Endothelial cell of umbilical vein (primary cell): ENCODE results near the gene ING2. TPM values are rescaled to one million over a fixed set of nuclear protein-coding genes. Genes with fewer than 3 reads are reported as not detected.

Experiments used
- BruUV-seq: library from RNA; stranded (reverse); fragments of 400-500 nt; replicated peaks from 2 replicates; lab custom pipeline; 2021; lab: Mats Ljungman, UMichigan
- CTCF ChIA-PET: fragments of 300-600, 350-600 bp; sonication (Branson Sonifier 250); formaldehyde crosslinking; loops from one replicate; lab custom pipeline; 2021; ENCODE audit warnings: antibody characterized with exemption, inconsistent platforms; lab: Charles Lee
- POLR2A ChIA-PET: fragments of 300-600, 350-600 bp; sonication (Branson Sonifier 250); formaldehyde crosslinking; loops from one replicate; lab custom pipeline; 2021; ENCODE audit warnings: antibody characterized with exemption, inconsistent platforms; lab: Charles Lee
- DNase-seq: peaks from one replicate; pipeline ENCODE4 v3.0.0-alpha.2; 2011; ENCODE audit warnings: low read depth, low spot score
- FAIRE-seq: peaks from 2 replicates; lab custom pipeline; 2011; peaks lifted over from hg19 to GRCh38; lab: Jason Lieb, UNC
- H2AFZ ChIP-seq: 2 replicates; pipeline ENCODE4 v1.6.0; 2012; ENCODE audit warnings: low read depth, low read length, control low read depth, inconsistent platforms
- H3K27ac ChIP-seq: 2 replicates; pipeline ENCODE4 v1.5.1; 2011; ENCODE audit warnings: low read depth, mild to moderate bottlenecking, control low read depth, low read length, moderate library complexity; ENCODE audit not compliant: insufficient read depth
- H3K27me3 ChIP-seq, 2 experiments: 2 replicates each; pipeline versions ENCODE4 v1.6.0 to v1.6.1; 2011; ENCODE audit warnings: low read length in 2 of 2, mixed read lengths in 1 of 2; ENCODE audit not compliant: control insufficient read depth in 2 of 2, insufficient read depth in 2 of 2
- H3K36me3 ChIP-seq, 2 experiments: 2 replicates in 1 of 2; 3 replicates in 1 of 2; pipeline ENCODE4 v1.5.1; 2011; ENCODE audit warnings: low read length in 2 of 2, mild to moderate bottlenecking in 1 of 2, moderate library complexity in 1 of 2; ENCODE audit not compliant: control insufficient read depth in 2 of 2, insufficient read depth in 2 of 2; ENCODE audit errors: extremely low read depth in 1 of 2
- H3K4me1 ChIP-seq: 3 replicates; pipeline ENCODE4 v1.5.1; 2011; ENCODE audit warnings: mild to moderate bottlenecking, low read length; ENCODE audit not compliant: control insufficient read depth, insufficient read depth; ENCODE audit errors: extremely low read depth
- H3K4me2 ChIP-seq: 2 replicates; pipeline ENCODE4 v1.6.1; 2011; ENCODE audit warnings: low read length, control low read depth, mixed read lengths; ENCODE audit not compliant: insufficient read depth
- H3K4me3 ChIP-seq, 3 experiments: fragments of 200-600 bp in 1 of 3; sonication (generic), shearing (Covaris generic) in 1 of 3; replicated peaks in 1 of 3; 2 replicates each; pipeline ENCODE4 v1.5.1; 2011 to 2016; ENCODE audit warnings: control low read depth in 3 of 3, low read length in 3 of 3, mild to moderate bottlenecking in 2 of 3, inconsistent platforms in 1 of 3, low read depth in 1 of 3, moderate library complexity in 1 of 3; ENCODE audit not compliant: insufficient read depth in 1 of 3
- H3K79me2 ChIP-seq: 2 replicates; pipeline ENCODE4 v1.6.0; 2012; ENCODE audit warnings: low read length, inconsistent platforms; ENCODE audit not compliant: control insufficient read depth, insufficient read depth
- H3K9ac ChIP-seq: replicated peaks from 2 replicates; pipeline ENCODE3; 2011; ENCODE audit warnings: low read length, control low read depth; ENCODE audit not compliant: insufficient read depth; ENCODE audit errors: extremely low read depth
- H3K9me1 ChIP-seq: replicated peaks from 3 replicates; pipeline ENCODE4 v1.6.0; 2011; ENCODE audit warnings: mild to moderate bottlenecking, low read length; ENCODE audit not compliant: control insufficient read depth, insufficient read depth; ENCODE audit errors: extremely low read depth
- H3K9me3 ChIP-seq: replicated peaks from 2 replicates; pipeline ENCODE4 v1.5.1; 2012; ENCODE audit warnings: low read length, inconsistent platforms; ENCODE audit not compliant: control insufficient read depth, insufficient read depth
- H4K20me1 ChIP-seq: replicated peaks from 2 replicates; pipeline ENCODE3; 2011; ENCODE audit warnings: mild to moderate bottlenecking, low read length; ENCODE audit not compliant: control insufficient read depth, insufficient read depth; ENCODE audit errors: extremely low read depth
- CTCF ChIP-seq, 2 donors: IDR thresholded peaks; 1 replicate in 1 of 2; 2 replicates in 1 of 2; pipeline ENCODE4 v1.5.1; 2011; ENCODE audit warnings: low read length in 2 of 2, mild to moderate bottlenecking in 2 of 2, moderate library complexity in 2 of 2, control low read depth in 1 of 2, inconsistent platforms in 1 of 2, low read depth in 1 of 2; ENCODE audit not compliant: insufficient read depth in 1 of 2; ENCODE audit errors: extremely low read depth in 1 of 2
- EZH2 ChIP-seq: IDR thresholded peaks from 2 replicates; pipeline ENCODE4 v1.6.1; 2012; ENCODE audit warnings: borderline replicate concordance, low read depth, mild to moderate bottlenecking, moderate library complexity, low read length, inconsistent platforms; ENCODE audit not compliant: severe bottlenecking
- FOS ChIP-seq: IDR thresholded peaks from 2 replicates; pipeline ENCODE4 v1.6.1; 2011; ENCODE audit warnings: mild to moderate bottlenecking, low read length, moderate library complexity, borderline replicate concordance; ENCODE audit not compliant: insufficient read depth
- GATA2 ChIP-seq: IDR thresholded peaks from 2 replicates; pipeline ENCODE4 v1.7.0; 2011; ENCODE audit warnings: low read depth, mild to moderate bottlenecking, moderate library complexity, mixed read lengths, low read length; ENCODE audit not compliant: insufficient read length, insufficient read depth
- JUN ChIP-seq: IDR thresholded peaks from 2 replicates; pipeline ENCODE4 v1.6.1; 2011; ENCODE audit warnings: borderline replicate concordance, low read depth; ENCODE audit not compliant: insufficient read length, insufficient read depth
- MAX ChIP-seq: IDR thresholded peaks from 2 replicates; pipeline ENCODE4 v1.6.1; 2011; ENCODE audit not compliant: insufficient read depth, insufficient read length
- MYC ChIP-seq: IDR thresholded peaks from one replicate; pipeline ENCODE4 v1.6.1; 2011; ENCODE audit warnings: mild to moderate bottlenecking, low read depth, low read length
- POLR2A ChIP-seq: IDR thresholded peaks from 2 replicates; pipeline ENCODE4 v1.6.1; 2012; ENCODE audit warnings: low read depth, mild to moderate bottlenecking, control low read depth, low read length
- POLR2AphosphoS5 ChIP-seq: IDR thresholded peaks from 2 replicates; pipeline ENCODE4 v1.6.1; 2012; ENCODE audit warnings: low read depth, mild to moderate bottlenecking, control low read depth, low read length, moderate library complexity; ENCODE audit not compliant: insufficient read depth
- dilution Hi-C: fragments of 300-500 bp; cut with MboI; formaldehyde crosslinking; loops from one replicate; pipeline ENCODE4 v1.15.0; 2019; ENCODE audit warnings: low sequenced_read_pairs; ENCODE audit not compliant: extremely low pct_ligation_motif_present
- intact Hi-C: fragments of 100-400 bp; cut with micrococcal nuclease; formaldehyde crosslinking; loops from one replicate; pipeline ENCODE4 v1.10.0; 2022
- polyA plus RNA-seq, 4 experiments: library from polyadenylated mRNA; depleted of rRNA in 3 of 4; stranded (reverse) in 3 of 4; unstranded in 1 of 4; fragments of >200 nt; gene quantifications; 2 replicates each; pipeline versions ENCODE4 v1.2.1 to v1.2.3, GENCODE V29; 2011 to 2012; ENCODE audit warnings: missing spikeins in 1 of 4
- total RNA-seq: library from RNA; stranded (reverse); gene quantifications from 2 replicates; pipeline ENCODE4 v1.2.3, GENCODE V29; 2021

ING2 gene
- total and polyA plus RNA-seq, 2 donors (not counting 3 experiments of a cell fraction or from before 2014, with no cell fraction given), result 2.7 to 8.4 TPM

GRCh38 chr4:183544109-183544508 lies 39.3 kb downstream of the ING2 start:
- H3K36me3 ChIP-seq, result no peaks in the 10 kb centered on the region
- no peak overlapping the region for H3K27ac ChIP-seq
- no peak overlapping the region for H3K4me3 ChIP-seq
- dilution Hi-C loops (no loop called here), intact Hi-C loops (no loop called here)
- no peak overlapping the region for H3K9ac ChIP-seq
- TF ChIP-seq GATA2 (no peak), MYC (no peak), FOS (no peak), CTCF (IDR thresholded peaks at IDR 0.05; ENCODE audit: extremely low read depth in 1 of 2, insufficient read depth in 1 of 2, low read depth in 1 of 2, low read length in 2 of 2) (no peak), JUN (no peak), POLR2A (no peak), POLR2AphosphoS5 (no peak), MAX (no peak), EZH2 (no peak)
- no TSS peak for BruUV-seq
- CTCF ChIA-PET, result interaction anchor here (1.2 to 1.6 kb wide), 2 partner anchors 11 to 16 kb away, joined by 3 to 5 read pairs; no protein-coding TSS in a partner anchor
- H3K9me1 ChIP-seq, result no peaks in the 10 kb centered on the region
- H2AFZ ChIP-seq, result no peak overlapping the region
- no peaks in the 10 kb centered on the region for H3K4me1 ChIP-seq
- peaks cover 1 to 3% of the 10 kb centered on the region in 2 experiments for H3K27me3 ChIP-seq
- no peak for DNase-seq
- H3K4me2 ChIP-seq, result no peak overlapping the region
- H4K20me1 ChIP-seq, result no peaks in the 10 kb centered on the region
- POLR2A ChIA-PET, result no interaction called here
- no peaks in the 10 kb centered on the region for H3K9me3 ChIP-seq
- no peak for FAIRE-seq
- H3K79me2 ChIP-seq, result no peaks in the 10 kb centered on the region
